WTC11 (cell line): Measurements from ENCODE around the gene FAM89B. TPM values are rescaled to one million over a fixed set of nuclear protein-coding genes. Genes with fewer than 3 reads are reported as not detected.

Source experiments
- ATAC-seq: fragments of 200-7000 bp; cut with Tn5 transposase; 2 replicates; pipeline ENCODE4 v1.10.0; 2021; ENCODE audit warnings: mild to moderate bottlenecking, moderate library complexity
- CTCF ChIA-PET: fragments of 300-600 bp; sonication (Branson Sonifier 250); formaldehyde crosslinking; loops from one replicate; lab custom pipeline; 2021; ENCODE audit warnings: antibody characterized with exemption; lab: Charles Lee
- POLR2A ChIA-PET: fragments of 350-600 bp; sonication (Branson Sonifier 250); formaldehyde crosslinking; loops from one replicate; lab custom pipeline; 2021; ENCODE audit warnings: antibody characterized with exemption; lab: Charles Lee
- DNase-seq: peaks from one replicate; pipeline ENCODE4 v3.0.0; 2021; ENCODE audit warnings: low spot score
- H3K27ac Mint-ChIP-seq: 2 replicates; pipeline ENCODE4 v1.8.0; 2021; ENCODE audit warnings: mixed read lengths
- H3K27me3 Mint-ChIP-seq: 2 replicates; pipeline ENCODE4 v1.8.0; 2021; ENCODE audit warnings: low read depth, mild to moderate bottlenecking, moderate library complexity, mixed read lengths
- H3K36me3 Mint-ChIP-seq: 2 replicates; pipeline ENCODE4 v1.8.0; 2021; ENCODE audit warnings: mixed read lengths
- H3K4me1 Mint-ChIP-seq: 2 replicates; pipeline ENCODE4 v1.8.0; 2022; ENCODE audit warnings: mixed read lengths
- H3K4me3 Mint-ChIP-seq: 2 replicates; pipeline ENCODE4 v1.8.0; 2021; ENCODE audit warnings: mild to moderate bottlenecking, moderate library complexity, mixed read lengths
- H3K9me3 Mint-ChIP-seq: 2 replicates; pipeline ENCODE4 v1.8.0; 2021; ENCODE audit warnings: mixed read lengths
- AFF4 ChIP-seq: sonication (generic); formaldehyde crosslinking; IDR thresholded peaks from 2 replicates; pipeline ENCODE4 v1.8.1; 2023; ENCODE audit warnings: mild to moderate bottlenecking, missing genetic modification reagents, borderline replicate concordance
- CDX4 ChIP-seq: fragments of 250-450 bp; sonication (Bioruptor Pico); IDR thresholded peaks from 2 replicates; pipeline ENCODE4 v1.9.0; 2021; ENCODE audit warnings: moderate library complexity, mild to moderate bottlenecking, inconsistent platforms, borderline replicate concordance
- CREB1 ChIP-seq: sonication (generic); formaldehyde crosslinking; IDR thresholded peaks from 2 replicates; pipeline ENCODE4 v1.8.0; 2023; ENCODE audit warnings: mild to moderate bottlenecking, missing genetic modification reagents
- E2F5 ChIP-seq: sonication (generic); formaldehyde crosslinking; IDR thresholded peaks from 2 replicates; pipeline ENCODE4 v1.8.1; 2022; ENCODE audit warnings: mild to moderate bottlenecking, moderate library complexity, missing genetic modification reagents
- FOXK1 ChIP-seq: sonication (generic); formaldehyde crosslinking; IDR thresholded peaks from 2 replicates; pipeline ENCODE4 v1.8.0; 2022; ENCODE audit warnings: mild to moderate bottlenecking, moderate library complexity, missing genetic modification reagents
- NR3C1 ChIP-seq: sonication (generic); formaldehyde crosslinking; conservative IDR thresholded peaks from 2 replicates; pipeline ENCODE4 v1.8.1; 2023; ENCODE audit warnings: low read depth, mild to moderate bottlenecking, missing genetic modification reagents
- PREB ChIP-seq: sonication (generic); formaldehyde crosslinking; IDR thresholded peaks from 2 replicates; pipeline ENCODE4 v1.8.1; 2022; ENCODE audit warnings: mild to moderate bottlenecking, missing genetic modification reagents, moderate library complexity, borderline replicate concordance
- RELA ChIP-seq: sonication (generic); formaldehyde crosslinking; IDR thresholded peaks from 2 replicates; pipeline ENCODE4 v1.8.1; 2022; ENCODE audit warnings: missing genetic modification reagents, mild to moderate bottlenecking, borderline replicate concordance
- RORB ChIP-seq: fragments of 250-450 bp; sonication (Bioruptor Pico); IDR thresholded peaks from 2 replicates; pipeline ENCODE4 v1.9.0; 2021; ENCODE audit warnings: mild to moderate bottlenecking
- SOX15 ChIP-seq: fragments of 250-450 bp; sonication (Bioruptor Pico); IDR thresholded peaks from 2 replicates; pipeline ENCODE4 v1.9.0; 2021; ENCODE audit warnings: mild to moderate bottlenecking
- STAT6 ChIP-seq: sonication (generic); formaldehyde crosslinking; conservative IDR thresholded peaks from 2 replicates; pipeline ENCODE4 v1.8.1; 2023; ENCODE audit warnings: mild to moderate bottlenecking, low read depth, missing genetic modification reagents, moderate library complexity
- TEAD1 ChIP-seq: sonication (generic); formaldehyde crosslinking; IDR thresholded peaks from 2 replicates; pipeline ENCODE4 v1.8.0; 2022; ENCODE audit warnings: mild to moderate bottlenecking, missing genetic modification reagents
- USF1 ChIP-seq: sonication (generic); formaldehyde crosslinking; IDR thresholded peaks from 2 replicates; pipeline ENCODE4 v1.8.0; 2022; ENCODE audit warnings: mild to moderate bottlenecking, missing genetic modification reagents
- ZNF121 ChIP-seq: sonication (generic); formaldehyde crosslinking; IDR thresholded peaks from 2 replicates; pipeline ENCODE4 v1.8.0; 2023; ENCODE audit warnings: missing genetic modification reagents
- ZNF232 ChIP-seq: sonication (generic); formaldehyde crosslinking; IDR thresholded peaks from 2 replicates; pipeline ENCODE4 v1.8.0; 2022; ENCODE audit warnings: mild to moderate bottlenecking, missing genetic modification reagents
- ZNF317 ChIP-seq: sonication (generic); formaldehyde crosslinking; IDR thresholded peaks from 2 replicates; pipeline ENCODE4 v1.8.1; 2023; ENCODE audit warnings: low read depth, mild to moderate bottlenecking, moderate library complexity, missing genetic modification reagents, borderline replicate concordance
- ZSCAN18 ChIP-seq: fragments of 250-450 bp; sonication (Bioruptor Pico); IDR thresholded peaks from 2 replicates; pipeline ENCODE4 v2.1.2; 2022; ENCODE audit warnings: mild to moderate bottlenecking, moderate library complexity
- total RNA-seq: library from RNA; stranded (reverse); gene quantifications from 3 replicates; pipeline ENCODE4 v1.2.3, GENCODE V29; 2021

The FAM89B gene
- total RNA-seq, 1 experiment from 2014 or later = 13.3 TPM

GRCh38 chr11:65599216-65599954 is 27.0 kb downstream of the FAM89B start (continued):
- TF ChIP-seq USF1 (no peak), FOXK1 (CRISPR knock-in tag) (no peak), ZNF121 (CRISPR knock-in tag) (no peak), SOX15 (no peak), CREB1 (no peak)
- TF ChIP-seq, all 79 proteins: peak for 0

GRCh38 chr11:65599955-65600246 is 27.6 kb downstream of the FAM89B start:
- no peak for TF ChIP-seq ZNF121 (CRISPR knock-in tag)
- TF ChIP-seq E2F5 (CRISPR knock-in tag) = no peak
- TF ChIP-seq PREB = no peak
- TF ChIP-seq TEAD1 = no peak
- TF ChIP-seq RELA = no peak
- no peak for TF ChIP-seq NR3C1
- TF ChIP-seq ZSCAN18 = no peak
- TF ChIP-seq AFF4 (CRISPR knock-in tag) = no peak
- no peak for TF ChIP-seq ZNF317
- no peak for TF ChIP-seq ZNF232 (CRISPR knock-in tag)
- no peak for TF ChIP-seq CDX4 (CRISPR knock-in tag)
- TF ChIP-seq STAT6 (CRISPR knock-in tag) = no peak
- no peak for TF ChIP-seq RORB
- peaks cover 10% of the 10 kb centered on the region; the same call in 1 of the 2 replicates for H3K27me3 Mint-ChIP-seq
- no peak overlapping the region for H3K4me3 Mint-ChIP-seq
- CTCF ChIA-PET = interaction anchor here (1.5 to 16.2 kb wide), 2 partner anchors 9 to 59 kb away, joined by 5 to 311 read pairs; partner anchors contain the start of gene KCNK7
- H3K36me3 Mint-ChIP-seq = peaks cover 8% of the 10 kb centered on the region; the same call in 1 of the 2 replicates
- ATAC-seq = no peak
- H3K27ac Mint-ChIP-seq = no peak overlapping the region
- no peaks in the 10 kb centered on the region for H3K9me3 Mint-ChIP-seq
- POLR2A ChIA-PET = no interaction called here
- no peak for DNase-seq
- H3K4me1 Mint-ChIP-seq = no peaks in the 10 kb centered on the region
